ENCODE results near the gene RNF135. TPM values are rescaled to one million over a fixed set of nuclear protein-coding genes. Genes with fewer than 3 reads are reported as not detected.
A peak's percentile ranks its signal among the peaks of the same experiment; 100 is the strongest.

Gene RNF135
- total and polyA plus RNA-seq, 2 of the 4 experiments (the other 2 are of a cell fraction): 5.9 to 9.0 TPM

DNA sequence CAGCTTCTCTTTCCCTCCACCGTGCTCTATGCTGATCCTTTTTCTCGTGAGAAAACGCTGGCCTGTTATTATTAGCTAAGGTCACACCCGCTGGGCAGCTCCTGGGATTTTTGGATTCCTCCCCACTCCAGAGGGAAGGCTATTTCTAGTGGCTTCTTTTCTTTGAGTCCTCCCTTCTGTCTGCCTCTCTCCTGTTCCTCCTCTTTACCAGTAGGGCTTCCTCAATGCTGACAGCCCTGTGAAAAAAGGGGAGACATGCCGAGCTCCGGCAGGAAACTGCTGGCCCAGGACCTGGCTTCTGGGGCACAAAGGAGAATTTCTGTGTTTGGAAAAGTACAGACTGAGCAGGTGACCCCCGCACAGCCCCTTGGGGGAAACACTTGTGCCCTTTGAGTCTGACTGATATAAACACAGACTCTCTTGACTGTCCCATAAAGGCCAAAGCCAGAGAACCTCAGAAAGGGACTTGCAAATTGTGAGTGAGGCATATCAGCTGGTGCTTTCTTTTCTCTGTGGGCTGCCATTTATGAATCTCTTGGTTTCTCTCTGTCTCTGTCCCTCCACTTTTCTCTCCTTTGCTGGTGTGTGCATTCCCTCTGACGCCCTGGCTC is 14.0 kb upstream of the RNF135 start:
- Histone ChIP-seq H3K9me3 (ENCODE audit: control insufficient read depth, insufficient read depth, low read length) (no peaks in the 10 kb centered on the region), H3K9ac (ENCODE audit: low read depth, low read length) (no peak overlapping the region; the same call in 1 of the 2 replicates), H3K23ac (ENCODE audit: low read depth, low read length) (peak overlapping the region; percentile 45; the same call in 1 of the 2 replicates), H2BK20ac (ENCODE audit: low read depth, low read length) (no peak overlapping the region), H2AK9ac (replicated peaks; ENCODE audit: low read depth, low read length, poor library complexity) (no peak overlapping the region), H2BK15ac (ENCODE audit: low read depth, low read length) (no peak overlapping the region), H3K4ac (ENCODE audit: low read depth, low read length) (no peak overlapping the region), H3K4me1 (ENCODE audit: control insufficient read depth, insufficient read depth, low read length) (peaks cover 6% of the 10 kb centered on the region; the same call in 1 of the 2 replicates), H4K5ac (ENCODE audit: low read depth, low read length) (no peak overlapping the region), H3K14ac (replicated peaks; ENCODE audit: low read depth, low read length) (peak overlapping the region; percentile 28; the same call in 1 of the 2 replicates), H3K27ac (ENCODE audit: insufficient read depth, low read length) (no peak overlapping the region), H3K79me1 (ENCODE audit: low read depth in 1 of 2, low read length in 2 of 2) (no peaks in the 10 kb centered on the region), H3K4me2 (ENCODE audit: low read depth, low read length) (no peak overlapping the region), H4K91ac (ENCODE audit: insufficient read depth, low read depth, low read length) (no peak overlapping the region), H2BK120ac (ENCODE audit: low read depth, low read length) (no peak overlapping the region), H3K18ac (ENCODE audit: low read depth, low read length) (no peak overlapping the region), H3K36me3 (ENCODE audit: control insufficient read depth, insufficient read depth, low read length) (no peaks in the 10 kb centered on the region), H2AFZ (replicated peaks; ENCODE audit: low read length, poor library complexity) (peak overlapping the region; percentile 48), H3K4me3 (ENCODE audit: insufficient read depth, low read depth, low read length) (no peak overlapping the region), H3K27me3 (ENCODE audit: control insufficient read depth, insufficient read depth, low read length) (no peaks in the 10 kb centered on the region), H2AK5ac (ENCODE audit: low read depth, low read length) (no peak overlapping the region), H3K9me1 (ENCODE audit: insufficient read depth, low read length) (no peaks in the 10 kb centered on the region), H4K8ac (ENCODE audit: low read depth in 2 of 2, low read length in 2 of 2) (peak overlapping the region in 1 of 2 experiments; percentile 26; a peak in 1 of 4 replicates), H3K56ac (ENCODE audit: extremely low read depth, insufficient read depth, low read length) (no peak overlapping the region), H4K20me1 (ENCODE audit: insufficient read depth, low read length) (no peaks in the 10 kb centered on the region), H2BK5ac (ENCODE audit: low read depth, low read length, poor library complexity, severe bottlenecking) (no peak overlapping the region)
- WGBS, 2 experiments (ENCODE audit: extremely low coverage in 2 of 2, insufficient read length in 1 of 2): no CpG with 5 or more reads among the region's 8 CpGs
- ChIA-PET POLR2A (ENCODE audit: unreplicated experiment) (no interaction called here), CTCF (interaction anchor here (0.6 kb wide), 1 partner anchor 17 kb away, joined by 6 read pairs; no protein-coding TSS in a partner anchor)
- DNase-seq: no peak
- dilution Hi-C loops (cut with HindIII; ENCODE audit: low sequenced_read_pairs, unreplicated experiment): no loop called here
- in situ Hi-C loops (cut with MboI; ENCODE audit: low sequenced_read_pairs): no loop called here
- intact Hi-C loops (cut with micrococcal nuclease): no loop called here
- BruUV-seq (replicated peaks): no TSS peak
- TF ChIP-seq FOS (IDR thresholded peaks at IDR 0.05; ENCODE audit: low read depth, low read length) (no peak), BHLHE40 (IDR thresholded peaks at IDR 0.05; ENCODE audit: low read depth, low read length) (no peak), NFE2L2 (IDR thresholded peaks at IDR 0.05; ENCODE audit: low read depth, low read length) (no peak), MAZ (IDR thresholded peaks at IDR 0.05; ENCODE audit: borderline replicate concordance, low read depth, low read length) (no peak), CEBPB (IDR thresholded peaks at IDR 0.05; ENCODE audit: low read depth, low read length) (no peak), MXI1 (IDR thresholded peaks at IDR 0.05; ENCODE audit: borderline replicate concordance, low read depth, low read length) (no peak), CHD1 (IDR thresholded peaks at IDR 0.05; ENCODE audit: low read depth, low read length) (no peak), SMC3 (IDR thresholded peaks at IDR 0.05; ENCODE audit: low read depth, low read length) (no peak), POLR2A (IDR thresholded peaks at IDR 0.05; ENCODE audit: low read depth, low read length) (no peak), MAFK (IDR thresholded peaks at IDR 0.05; ENCODE audit: low read depth, low read length) (no peak)
- TF ChIP-seq, protein P1, sequence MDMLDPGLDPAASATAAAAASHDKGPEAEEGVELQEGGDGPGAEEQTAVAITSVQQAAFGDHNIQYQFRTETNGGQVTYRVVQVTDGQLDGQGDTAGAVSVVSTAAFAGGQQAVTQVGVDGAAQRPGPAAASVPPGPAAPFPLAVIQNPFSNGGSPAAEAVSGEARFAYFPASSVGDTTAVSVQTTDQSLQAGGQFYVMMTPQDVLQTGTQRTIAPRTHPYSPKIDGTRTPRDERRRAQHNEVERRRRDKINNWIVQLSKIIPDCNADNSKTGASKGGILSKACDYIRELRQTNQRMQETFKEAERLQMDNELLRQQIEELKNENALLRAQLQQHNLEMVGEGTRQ (IDR thresholded peaks at IDR 0.05; ENCODE audit: low read depth, low read length): no peak
- TF ChIP-seq, protein P2, sequence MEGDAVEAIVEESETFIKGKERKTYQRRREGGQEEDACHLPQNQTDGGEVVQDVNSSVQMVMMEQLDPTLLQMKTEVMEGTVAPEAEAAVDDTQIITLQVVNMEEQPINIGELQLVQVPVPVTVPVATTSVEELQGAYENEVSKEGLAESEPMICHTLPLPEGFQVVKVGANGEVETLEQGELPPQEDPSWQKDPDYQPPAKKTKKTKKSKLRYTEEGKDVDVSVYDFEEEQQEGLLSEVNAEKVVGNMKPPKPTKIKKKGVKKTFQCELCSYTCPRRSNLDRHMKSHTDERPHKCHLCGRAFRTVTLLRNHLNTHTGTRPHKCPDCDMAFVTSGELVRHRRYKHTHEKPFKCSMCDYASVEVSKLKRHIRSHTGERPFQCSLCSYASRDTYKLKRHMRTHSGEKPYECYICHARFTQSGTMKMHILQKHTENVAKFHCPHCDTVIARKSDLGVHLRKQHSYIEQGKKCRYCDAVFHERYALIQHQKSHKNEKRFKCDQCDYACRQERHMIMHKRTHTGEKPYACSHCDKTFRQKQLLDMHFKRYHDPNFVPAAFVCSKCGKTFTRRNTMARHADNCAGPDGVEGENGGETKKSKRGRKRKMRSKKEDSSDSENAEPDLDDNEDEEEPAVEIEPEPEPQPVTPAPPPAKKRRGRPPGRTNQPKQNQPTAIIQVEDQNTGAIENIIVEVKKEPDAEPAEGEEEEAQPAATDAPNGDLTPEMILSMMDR (conservative IDR thresholded peaks at IDR 0.05; ENCODE audit: low read depth, low read length): no peak
- peak; percentile 59 for ATAC-seq (ENCODE audit: low read depth)

All from IMR-90 (cell line).